ENCODE measurements around the gene NLRP3. TPM values are rescaled to one million over a fixed set of nuclear protein-coding genes. Genes with fewer than 3 reads are reported as not detected.
"Not testable (repeated sequence)": the region's sequence is repeated elsewhere in the genome, so short reads cannot be mapped to it uniquely, and the experiment has no call there.

NLRP3 gene
- polyA plus RNA-seq, 6 donors from 2014 or later, result 0.09 to 0.17 (median 0.11) TPM; not detected in 3

- no peaks in the 10 kb centered on the region for H3K36me3 Mint-ChIP-seq
- no peaks in the 10 kb centered on the region for H3K27me3 Mint-ChIP-seq
- ATAC-seq (ENCODE audit: low read depth in 2 of 2) (no peak), DNase-seq (no peak)
- H3K4me3 Mint-ChIP-seq, result no peak overlapping the region
- no peak overlapping the region for H3K27ac Mint-ChIP-seq
- H3K4me1 Mint-ChIP-seq, result peaks cover 0 to 4% (median 0%) of the 10 kb centered on the region in 3 donors
- H3K9me3 Mint-ChIP-seq, result no peaks in the 10 kb centered on the region
Observed at GRCh38 chr1:247469141-247469535, 53.2 kb downstream of the NLRP3 start.

DNA sequence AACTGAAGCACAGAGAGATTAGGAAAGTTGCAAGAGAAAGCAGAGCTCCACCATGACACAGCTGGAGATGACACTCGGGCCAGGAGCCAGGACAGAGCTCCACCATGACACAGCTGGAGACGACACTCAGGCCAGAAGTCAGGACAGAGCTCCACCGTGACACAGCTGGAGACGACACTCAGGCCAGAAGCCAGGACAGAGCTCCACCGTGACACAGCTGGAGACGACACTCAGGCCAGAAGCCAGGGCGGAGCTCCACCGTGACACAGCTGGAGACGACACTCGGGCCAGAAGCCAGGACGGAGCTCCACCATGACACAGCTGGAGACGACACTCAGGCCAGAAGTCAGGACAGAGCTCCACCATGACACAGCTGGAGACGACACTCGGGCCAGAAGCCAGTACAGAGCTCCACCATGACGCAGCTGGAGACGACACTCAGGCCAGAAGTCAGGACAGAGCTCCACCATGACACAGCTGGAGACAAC is 55.0 kb downstream of the NLRP3 start:
- H3K36me3 Mint-ChIP-seq; DNase-seq; H3K9me3 Mint-ChIP-seq; H3K27me3 Mint-ChIP-seq; ATAC-seq (ENCODE audit: low read depth in 2 of 2); H3K4me3 Mint-ChIP-seq; H3K4me1 Mint-ChIP-seq; H3K27ac Mint-ChIP-seq: not testable (repeated sequence)

DNA sequence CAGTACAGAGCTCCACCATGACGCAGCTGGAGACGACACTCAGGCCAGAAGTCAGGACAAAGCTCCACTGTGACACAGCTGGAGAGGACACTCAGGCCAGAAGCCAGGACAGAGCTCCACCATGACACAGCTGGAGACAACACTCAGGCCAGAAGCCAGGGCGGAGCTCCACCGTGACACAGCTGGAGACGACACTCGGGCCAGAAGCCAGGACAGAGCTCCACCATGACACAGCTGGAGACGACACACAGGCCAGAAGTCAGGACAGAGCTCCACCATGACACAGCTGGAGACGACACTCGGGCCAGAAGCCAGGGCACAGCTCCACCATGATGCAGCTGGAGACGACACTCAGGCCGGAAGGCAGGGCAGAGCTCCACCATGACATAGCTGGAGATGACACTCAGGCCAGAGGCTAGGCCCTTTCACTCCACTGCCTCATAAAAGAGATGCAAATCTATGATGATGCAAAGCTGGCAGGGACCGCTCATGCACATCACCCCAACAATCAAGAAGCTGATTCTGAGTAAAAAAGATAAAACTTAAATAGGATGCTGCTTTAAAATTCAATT is 55.6 kb downstream of the NLRP3 start:
- Mint-ChIP-seq H3K4me3 (no peak overlapping the region), H3K27me3 (no peaks in the 10 kb centered on the region), H3K36me3 (no peaks in the 10 kb centered on the region), H3K9me3 (peaks cover 0 to 5% (median 1%) of the 10 kb centered on the region in 7 donors), H3K4me1 (peaks cover 9 to 12% (median 11%) of the 10 kb centered on the region in 3 donors), H3K27ac (no peak overlapping the region)
- ATAC-seq (ENCODE audit: low read depth in 2 of 2) (peak in 1 of 2 donors; percentile 63), DNase-seq (no peak)

- Mint-ChIP-seq H3K4me3 (no peak overlapping the region), H3K27ac (peak overlapping the region in 1 of 6 donors; percentile 45), H3K27me3 (no peaks in the 10 kb centered on the region), H3K4me1 (peaks cover 14 to 16% (median 15%) of the 10 kb centered on the region in 3 donors), H3K36me3 (no peaks in the 10 kb centered on the region), H3K9me3 (peaks cover 0 to 5% (median 1%) of the 10 kb centered on the region in 7 donors)
- DNase-seq (no peak), ATAC-seq (ENCODE audit: low read depth in 2 of 2) (no peak)
Observed at GRCh38 chr1:247472035-247472434, 56.1 kb downstream of the NLRP3 start.

- no peak overlapping the region for H3K4me3 Mint-ChIP-seq
- DNase-seq, result no peak
- peaks cover 0 to 5% (median 1%) of the 10 kb centered on the region in 7 donors for H3K9me3 Mint-ChIP-seq
- ATAC-seq (ENCODE audit: low read depth in 2 of 2), result no peak
- H3K36me3 Mint-ChIP-seq, result no peaks in the 10 kb centered on the region
- H3K4me1 Mint-ChIP-seq, result peaks cover 17 to 18% (median 18%) of the 10 kb centered on the region in 3 donors
- no peaks in the 10 kb centered on the region for H3K27me3 Mint-ChIP-seq
- peak overlapping the region in 2 of 6 donors; percentile 36 to 92 for H3K27ac Mint-ChIP-seq
Observed at GRCh38 chr1:247474367-247474766, 58.4 kb downstream of the NLRP3 start.

GRCh38 chr1:247475793-247476192 is 59.8 kb downstream of the NLRP3 start:
- H3K36me3 Mint-ChIP-seq, result no peaks in the 10 kb centered on the region
- ATAC-seq (ENCODE audit: low read depth in 2 of 2) (no peak), DNase-seq (no peak)
- peaks cover 0 to 5% (median 1%) of the 10 kb centered on the region in 7 donors for H3K9me3 Mint-ChIP-seq
- peak overlapping the region in 4 of 8 donors; percentile 1 to 38 (median 24) for H3K4me3 Mint-ChIP-seq
- no peaks in the 10 kb centered on the region for H3K27me3 Mint-ChIP-seq
- H3K4me1 Mint-ChIP-seq, result peaks cover 15 to 18% (median 17%) of the 10 kb centered on the region in 3 donors
- H3K27ac Mint-ChIP-seq, result peak overlapping the region; percentile 29 to 97 (median 86)

GRCh38 chr1:247476328-247477058 is 60.5 kb downstream of the NLRP3 start:
- Mint-ChIP-seq H3K4me1 (peaks cover 14 to 18% (median 17%) of the 10 kb centered on the region in 3 donors), H3K4me3 (peak overlapping the region in 6 of 8 donors; percentile 13 to 86 (median 42)), H3K27ac (peak overlapping the region; percentile 71 to 97 (median 90))
- DNase-seq (peak; percentile 51), ATAC-seq (ENCODE audit: low read depth in 2 of 2) (peak; percentile 80 to 85)
- H3K36me3 Mint-ChIP-seq, H3K27me3 Mint-ChIP-seq, H3K9me3 Mint-ChIP-seq: not testable (repeated sequence)

- H3K4me1 Mint-ChIP-seq, result no peaks in the 10 kb centered on the region
- H3K27me3 Mint-ChIP-seq, result peaks cover 0 to 5% (median 0%) of the 10 kb centered on the region in 3 donors
- no peaks in the 10 kb centered on the region for H3K9me3 Mint-ChIP-seq
- H3K27ac Mint-ChIP-seq, result no peak overlapping the region
- no peak for ATAC-seq (ENCODE audit: low read depth in 2 of 2)
- no peak for DNase-seq
- no peaks in the 10 kb centered on the region for H3K36me3 Mint-ChIP-seq
- no peak overlapping the region for H3K4me3 Mint-ChIP-seq
Observed at GRCh38 chr1:247482747-247483146, 66.8 kb downstream of the NLRP3 start.

GRCh38 chr1:247487057-247487456 is 71.1 kb downstream of the NLRP3 start:
- no peaks in the 10 kb centered on the region for H3K4me1 Mint-ChIP-seq
- H3K9me3 Mint-ChIP-seq, result no peaks in the 10 kb centered on the region
- no peaks in the 10 kb centered on the region for H3K36me3 Mint-ChIP-seq
- DNase-seq, result peak; percentile 34
- H3K27ac Mint-ChIP-seq, result peak overlapping the region in 1 of 6 donors; percentile 10
- H3K27me3 Mint-ChIP-seq, result peaks cover 6 to 18% (median 10%) of the 10 kb centered on the region in 3 donors
- H3K4me3 Mint-ChIP-seq, result no peak overlapping the region
- peak; percentile 72 to 77 for ATAC-seq (ENCODE audit: low read depth in 2 of 2)

DNA sequence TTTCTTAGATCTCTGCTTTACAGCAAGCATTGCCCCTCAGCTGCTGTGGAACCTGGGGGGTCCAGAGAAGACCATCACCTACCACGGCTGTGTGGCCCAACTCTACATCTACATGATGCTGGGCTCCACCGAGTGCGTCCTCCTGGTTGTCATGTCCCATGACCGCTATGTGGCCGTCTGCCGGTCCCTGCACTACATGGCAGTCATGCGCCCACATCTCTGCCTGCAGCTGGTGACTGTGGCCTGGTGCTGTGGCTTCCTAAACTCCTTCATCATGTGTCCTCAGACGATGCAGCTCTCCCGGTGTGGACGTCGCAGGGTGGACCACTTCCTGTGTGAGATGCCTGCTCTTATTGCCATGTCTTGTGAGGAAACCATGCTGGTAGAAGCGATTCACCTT is 75.4 kb downstream of the NLRP3 start:
- DNase-seq (no peak), ATAC-seq (ENCODE audit: low read depth in 2 of 2) (no peak)
- peaks cover 0 to 2% (median 0%) of the 10 kb centered on the region in 7 donors for H3K9me3 Mint-ChIP-seq
- no peak overlapping the region for H3K4me3 Mint-ChIP-seq
- H3K27me3 Mint-ChIP-seq, result peaks cover 15 to 28% (median 18%) of the 10 kb centered on the region in 3 donors
- H3K4me1 Mint-ChIP-seq, result no peaks in the 10 kb centered on the region
- no peaks in the 10 kb centered on the region for H3K36me3 Mint-ChIP-seq
- H3K27ac Mint-ChIP-seq, result no peak overlapping the region

DNA sequence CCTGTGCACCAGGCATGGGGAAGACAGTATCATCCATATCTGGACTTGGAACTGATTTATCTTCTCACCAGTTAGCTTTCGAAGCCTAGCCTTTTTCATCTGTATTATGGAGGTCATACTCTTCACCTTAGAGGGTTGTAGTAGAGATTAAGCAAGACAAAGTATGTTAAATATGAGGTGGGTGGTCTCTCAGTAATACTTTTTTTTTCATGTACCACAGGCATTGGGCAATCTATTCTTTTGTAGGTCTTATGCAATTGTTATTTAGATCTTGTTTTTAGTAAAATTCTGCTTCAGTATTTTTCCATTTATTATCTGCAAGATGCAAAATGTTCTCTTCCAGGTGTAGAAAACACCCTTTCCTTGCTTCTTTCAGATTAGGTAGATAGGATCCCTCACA is 77.1 kb downstream of the NLRP3 start:
- ATAC-seq (ENCODE audit: low read depth in 2 of 2), result no peak
- Mint-ChIP-seq H3K27me3 (peaks cover 10 to 28% (median 19%) of the 10 kb centered on the region in 3 donors), H3K36me3 (no peaks in the 10 kb centered on the region), H3K4me3 (no peak overlapping the region), H3K9me3 (peaks cover 0 to 2% (median 0%) of the 10 kb centered on the region in 7 donors), H3K4me1 (no peaks in the 10 kb centered on the region), H3K27ac (no peak overlapping the region)
- DNase-seq, result no peak

GRCh38 chr1:247494767-247495166 is 78.8 kb downstream of the NLRP3 start:
- Mint-ChIP-seq H3K4me1 (no peaks in the 10 kb centered on the region), H3K27me3 (peaks cover 10 to 22% (median 19%) of the 10 kb centered on the region in 3 donors)
- no peak for ATAC-seq (ENCODE audit: low read depth in 2 of 2)

DNA sequence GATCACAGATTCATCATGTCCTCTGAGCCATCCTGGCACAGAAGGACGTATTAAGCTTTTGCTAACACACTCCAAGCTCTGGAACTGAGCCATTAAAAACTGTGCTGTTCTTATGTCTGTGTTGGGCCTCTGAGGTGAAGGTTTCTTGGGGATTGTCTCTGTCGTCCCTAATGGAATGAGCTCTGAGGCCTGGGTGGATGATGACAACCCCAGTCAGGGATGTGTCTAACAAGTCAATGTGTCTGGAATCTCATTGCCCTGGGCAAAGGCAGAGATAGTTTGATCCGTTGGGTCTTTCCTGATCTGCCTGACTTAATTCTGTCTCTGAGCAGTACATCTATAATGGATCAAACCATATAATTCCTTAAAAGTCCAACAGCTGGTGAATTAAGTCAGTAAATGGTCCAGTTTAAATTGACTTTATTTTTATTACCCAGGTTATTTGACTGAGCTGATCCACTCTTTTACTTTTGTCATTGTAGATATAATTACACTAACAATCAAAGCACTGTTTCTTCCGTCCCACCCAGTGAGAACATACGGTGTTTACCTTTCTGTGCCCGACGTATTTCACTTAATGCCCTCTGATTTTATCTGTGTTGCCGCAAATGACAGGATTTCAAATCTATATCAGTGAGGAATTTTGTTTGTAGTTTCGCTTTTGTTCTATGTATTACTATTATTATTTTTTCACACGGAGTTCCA is 80.8 kb downstream of the NLRP3 start:
- H3K27me3 Mint-ChIP-seq, result peaks cover 10 to 12% (median 12%) of the 10 kb centered on the region in 3 donors
- no peaks in the 10 kb centered on the region for H3K4me1 Mint-ChIP-seq
- H3K4me3 Mint-ChIP-seq, result no peak overlapping the region
- ATAC-seq (ENCODE audit: low read depth in 2 of 2) (no peak), DNase-seq (no peak)
- no peaks in the 10 kb centered on the region for H3K36me3 Mint-ChIP-seq
- H3K27ac Mint-ChIP-seq, result no peak overlapping the region
- H3K9me3 Mint-ChIP-seq, result peaks cover 0 to 2% (median 0%) of the 10 kb centered on the region in 7 donors

More at GRCh38 chr1:247494767-247495166, 78.8 kb downstream of the NLRP3 start:
- Mint-ChIP-seq H3K4me3 (no peak overlapping the region), H3K9me3 (peaks cover 0 to 2% (median 0%) of the 10 kb centered on the region in 7 donors), H3K27ac (no peak overlapping the region), H3K36me3 (no peaks in the 10 kb centered on the region)
- no peak for DNase-seq
